Measurements from ENCODE around the gene DUOXA1.
"Not testable (repeated sequence)": the region's sequence is repeated elsewhere in the genome, so short reads cannot be mapped to it uniquely, and the experiment has no call there.

DUOXA1 gene

DNA sequence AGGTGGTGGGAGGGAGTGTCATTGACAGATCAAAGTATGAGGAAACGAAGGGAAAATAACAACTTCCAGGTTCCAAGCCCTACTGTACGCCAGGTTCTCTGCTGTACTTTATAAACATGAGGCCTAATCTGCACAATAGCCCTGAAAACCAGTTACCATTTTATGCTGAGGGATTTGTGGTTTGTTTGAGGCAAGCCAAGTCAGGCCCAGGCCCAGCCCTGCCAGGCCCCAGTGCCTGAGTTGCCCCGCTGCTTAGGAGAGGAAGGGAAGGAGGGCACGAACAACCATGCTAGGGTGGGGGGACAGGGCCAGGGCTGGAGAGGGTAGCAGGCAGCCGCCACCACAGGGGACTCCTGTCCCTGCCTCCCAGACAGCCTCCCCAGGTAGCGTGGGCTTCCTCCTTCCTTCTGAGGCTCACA is 59.7 kb downstream of the DUOXA1 start:
- not testable (repeated sequence) for H2BK15ac ChIP-seq (ENCODE audit: low read depth, poor library complexity, severe bottlenecking); H3K4me2 ChIP-seq (ENCODE audit: low read length, poor library complexity, severe bottlenecking); H3K23ac ChIP-seq (ENCODE audit: low read length in 2 of 2); H2AFZ ChIP-seq (ENCODE audit: low read depth, low read length); H2BK12ac ChIP-seq (ENCODE audit: low read length in 2 of 2); H4K8ac ChIP-seq (ENCODE audit: low read length); H3K4me1 ChIP-seq (ENCODE audit: control insufficient read depth, insufficient read depth, low read depth, low read length); H3K14ac ChIP-seq (ENCODE audit: low read length in 2 of 2); H3K9ac ChIP-seq (ENCODE audit: low read length); H2AK5ac ChIP-seq (ENCODE audit: low read length, severe bottlenecking); H2BK5ac ChIP-seq (ENCODE audit: low read depth, low read length, poor library complexity, severe bottlenecking); H3K4ac ChIP-seq (ENCODE audit: low read depth in 1 of 2, low read length in 2 of 2); H3K79me1 ChIP-seq (replicated peaks; ENCODE audit: low read length, poor library complexity, severe bottlenecking); H3K36me3 ChIP-seq (ENCODE audit: control insufficient read depth in 1 of 2, insufficient read depth in 2 of 2, low read depth in 1 of 2, low read length in 2 of 2); H3K9me3 ChIP-seq (ENCODE audit: control insufficient read depth, low read length); DNase-seq; H3K27me3 ChIP-seq (ENCODE audit: control insufficient read depth in 1 of 2, insufficient read depth in 1 of 2, low read length in 2 of 2); H2BK120ac ChIP-seq (ENCODE audit: low read depth, low read length); H4K91ac ChIP-seq (ENCODE audit: low read length); H3K18ac ChIP-seq (ENCODE audit: low read depth in 1 of 2, low read length in 2 of 2); H3K4me3 ChIP-seq (ENCODE audit: insufficient read depth in 1 of 2, low read depth in 1 of 2, low read length in 2 of 2); H3K27ac ChIP-seq (ENCODE audit: low read length, poor library complexity, severe bottlenecking)
- no CpG with 5 or more reads among the region's 6 CpGs for WGBS

Measured in mesenchymal stem cell (in vitro differentiated cells and primary cell).